ENCODE results near the gene TENM3.

TENM3 gene

DNA sequence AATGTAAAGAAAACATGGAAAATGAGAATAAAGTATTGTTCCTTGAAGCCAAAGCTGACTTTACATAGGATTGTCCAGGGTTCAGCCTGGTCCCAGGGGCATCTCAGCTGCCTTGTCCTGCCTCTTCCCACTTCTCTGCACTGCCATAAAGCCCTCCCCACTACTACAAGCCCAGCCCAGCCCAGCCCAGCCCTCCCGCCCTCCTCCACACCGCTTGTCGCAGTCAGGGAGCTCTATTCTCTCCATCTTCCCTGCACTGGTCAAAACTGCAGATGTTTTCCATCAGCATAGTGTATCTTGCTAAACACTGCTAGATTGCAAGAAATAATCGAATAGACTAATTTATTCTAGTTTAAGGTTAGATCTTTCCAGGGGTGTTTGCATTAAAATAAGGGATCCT, 100.3 kb downstream of the TENM3 start:
- Histone ChIP-seq H3K4me1 (peaks cover 8% of the 10 kb centered on the region), H3K36me3 (no peaks in the 10 kb centered on the region), H3K4me3 (ENCODE audit: low read depth, low read length) (no peak overlapping the region), H3K9me3 (no peaks in the 10 kb centered on the region), H3K27me3 (no peaks in the 10 kb centered on the region)
- TF ChIP-seq, protein P1, sequence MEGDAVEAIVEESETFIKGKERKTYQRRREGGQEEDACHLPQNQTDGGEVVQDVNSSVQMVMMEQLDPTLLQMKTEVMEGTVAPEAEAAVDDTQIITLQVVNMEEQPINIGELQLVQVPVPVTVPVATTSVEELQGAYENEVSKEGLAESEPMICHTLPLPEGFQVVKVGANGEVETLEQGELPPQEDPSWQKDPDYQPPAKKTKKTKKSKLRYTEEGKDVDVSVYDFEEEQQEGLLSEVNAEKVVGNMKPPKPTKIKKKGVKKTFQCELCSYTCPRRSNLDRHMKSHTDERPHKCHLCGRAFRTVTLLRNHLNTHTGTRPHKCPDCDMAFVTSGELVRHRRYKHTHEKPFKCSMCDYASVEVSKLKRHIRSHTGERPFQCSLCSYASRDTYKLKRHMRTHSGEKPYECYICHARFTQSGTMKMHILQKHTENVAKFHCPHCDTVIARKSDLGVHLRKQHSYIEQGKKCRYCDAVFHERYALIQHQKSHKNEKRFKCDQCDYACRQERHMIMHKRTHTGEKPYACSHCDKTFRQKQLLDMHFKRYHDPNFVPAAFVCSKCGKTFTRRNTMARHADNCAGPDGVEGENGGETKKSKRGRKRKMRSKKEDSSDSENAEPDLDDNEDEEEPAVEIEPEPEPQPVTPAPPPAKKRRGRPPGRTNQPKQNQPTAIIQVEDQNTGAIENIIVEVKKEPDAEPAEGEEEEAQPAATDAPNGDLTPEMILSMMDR (IDR thresholded peaks at IDR 0.05; ENCODE audit: low read depth, low read length): no peak
- DNase-seq: no peak

DNA sequence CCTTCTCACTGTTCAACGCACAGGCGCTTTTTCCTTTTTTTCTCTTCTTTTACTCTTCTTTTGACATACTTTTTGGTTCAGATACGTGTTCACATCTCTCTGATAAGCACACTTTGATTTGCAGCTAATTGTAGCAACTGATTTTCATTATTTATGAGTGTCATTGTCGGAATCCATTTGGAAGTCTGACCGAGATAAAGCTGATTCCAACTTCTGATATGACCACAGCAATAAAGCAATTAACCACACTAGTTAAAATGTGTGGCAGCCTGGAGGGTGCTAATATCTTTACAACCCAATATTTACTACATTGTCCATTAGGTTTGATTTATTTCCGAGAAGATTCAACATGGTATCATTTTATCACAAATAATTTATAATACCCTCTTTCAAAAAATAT, 101.8 kb downstream of the TENM3 start:
- TF ChIP-seq, protein P1 (IDR thresholded peaks at IDR 0.05; ENCODE audit: low read depth, low read length): no peak
- no peaks in the 10 kb centered on the region for H3K27me3 ChIP-seq
- no peaks in the 10 kb centered on the region for H3K36me3 ChIP-seq
- peaks cover 8% of the 10 kb centered on the region for H3K4me1 ChIP-seq
- no peaks in the 10 kb centered on the region for H3K9me3 ChIP-seq
- no peak for DNase-seq
- no peak overlapping the region for H3K4me3 ChIP-seq (ENCODE audit: low read depth, low read length)

DNA sequence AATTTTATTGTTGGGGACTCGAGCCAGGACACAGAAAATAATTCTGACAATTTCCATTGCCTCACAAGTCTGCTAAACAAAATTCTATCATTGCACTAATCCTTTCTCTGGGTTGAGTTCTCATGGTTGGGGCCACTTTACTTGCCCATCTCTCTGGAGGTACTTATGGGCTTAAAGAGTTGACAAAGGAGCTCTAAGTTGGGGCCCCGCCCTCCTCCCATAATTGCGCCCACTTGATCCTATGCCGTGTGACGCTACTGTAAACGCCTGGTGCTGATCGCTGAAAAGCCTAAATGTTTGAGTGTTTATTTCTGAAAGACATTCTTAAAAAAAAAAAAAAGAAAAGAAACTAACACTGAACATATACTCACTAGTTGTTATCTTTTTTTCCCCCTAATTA, 103.0 kb downstream of the TENM3 start:
- Histone ChIP-seq H3K9me3 (no peaks in the 10 kb centered on the region), H3K4me1 (peaks cover 8% of the 10 kb centered on the region), H3K36me3 (no peaks in the 10 kb centered on the region), H3K4me3 (ENCODE audit: low read depth, low read length) (no peak overlapping the region), H3K27me3 (no peaks in the 10 kb centered on the region)
- TF ChIP-seq, protein P1 (IDR thresholded peaks at IDR 0.05; ENCODE audit: low read depth, low read length): no peak
- no peak for DNase-seq

DNA sequence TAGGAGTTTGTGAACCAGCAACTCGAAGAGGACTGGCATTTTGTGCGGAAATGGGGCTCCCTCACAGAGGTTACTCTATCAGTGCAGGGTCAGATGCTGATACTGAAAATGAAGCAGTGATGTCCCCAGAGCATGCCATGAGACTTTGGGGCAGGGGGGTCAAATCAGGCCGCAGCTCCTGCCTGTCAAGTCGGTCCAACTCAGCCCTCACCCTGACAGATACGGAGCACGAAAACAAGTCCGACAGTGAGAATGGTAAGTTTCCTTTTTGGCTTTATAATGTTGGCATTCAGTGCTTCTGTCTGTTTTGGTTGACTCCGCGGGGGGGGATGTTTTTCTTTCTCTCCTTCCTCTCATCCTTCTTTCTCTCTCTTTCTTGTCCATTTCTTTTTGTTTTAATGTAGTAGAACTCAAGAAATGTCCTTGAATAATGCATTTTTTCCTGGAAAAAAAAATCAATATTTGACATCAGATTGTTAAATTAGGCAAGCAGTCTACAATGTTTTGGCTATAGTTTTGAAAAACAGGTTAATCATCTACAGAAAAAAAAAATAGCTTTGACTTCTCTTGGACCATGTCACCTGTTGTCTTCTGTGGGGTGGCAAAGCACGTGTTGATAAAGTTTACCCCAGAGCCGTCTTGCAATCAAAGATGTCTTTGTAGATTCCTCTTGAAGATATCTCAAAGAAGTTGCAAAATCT, 103.6 kb downstream of the TENM3 start:
- TF ChIP-seq, protein P1 (IDR thresholded peaks at IDR 0.05; ENCODE audit: low read depth, low read length): no peak
- H3K36me3 ChIP-seq: no peaks in the 10 kb centered on the region
- H3K4me3 ChIP-seq (ENCODE audit: low read depth, low read length): no peak overlapping the region
- no peaks in the 10 kb centered on the region for H3K27me3 ChIP-seq
- no peak for DNase-seq
- H3K4me1 ChIP-seq: peaks cover 8% of the 10 kb centered on the region
- H3K9me3 ChIP-seq: no peaks in the 10 kb centered on the region

DNA sequence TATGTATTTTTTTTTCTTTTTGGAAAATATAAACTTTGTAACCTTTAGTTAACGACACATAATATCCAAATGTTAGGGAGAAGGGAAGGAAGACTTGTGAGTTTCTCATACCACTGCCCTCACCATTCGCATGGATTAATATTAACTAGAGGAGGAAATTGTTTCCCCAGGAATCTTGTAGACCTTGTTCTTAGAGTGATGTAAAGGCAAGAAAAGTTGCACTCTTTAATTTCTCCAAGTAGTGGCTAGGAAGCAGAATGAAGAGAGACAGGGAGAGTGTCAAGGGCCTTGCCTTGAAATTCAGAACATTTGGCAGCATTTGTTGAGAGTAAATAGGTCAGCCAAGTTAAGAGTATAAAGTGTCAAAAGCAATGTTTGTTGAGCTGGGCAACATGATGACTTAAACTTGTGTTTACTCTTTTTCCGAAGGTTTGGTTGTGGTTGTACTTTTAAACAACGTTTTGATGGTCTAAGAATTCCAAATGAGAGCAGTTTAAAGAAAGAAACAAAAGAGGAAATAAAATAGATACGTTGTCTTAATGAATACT, 105.7 kb downstream of the TENM3 start:
- no peak for DNase-seq
- Histone ChIP-seq H3K9me3 (no peaks in the 10 kb centered on the region), H3K4me3 (ENCODE audit: low read depth, low read length) (no peak overlapping the region), H3K36me3 (no peaks in the 10 kb centered on the region; the same call in 1 of the 2 replicates), H3K27me3 (no peaks in the 10 kb centered on the region), H3K4me1 (peaks cover 8% of the 10 kb centered on the region)
- TF ChIP-seq, protein P1 (IDR thresholded peaks at IDR 0.05; ENCODE audit: low read depth, low read length): no peak

DNA sequence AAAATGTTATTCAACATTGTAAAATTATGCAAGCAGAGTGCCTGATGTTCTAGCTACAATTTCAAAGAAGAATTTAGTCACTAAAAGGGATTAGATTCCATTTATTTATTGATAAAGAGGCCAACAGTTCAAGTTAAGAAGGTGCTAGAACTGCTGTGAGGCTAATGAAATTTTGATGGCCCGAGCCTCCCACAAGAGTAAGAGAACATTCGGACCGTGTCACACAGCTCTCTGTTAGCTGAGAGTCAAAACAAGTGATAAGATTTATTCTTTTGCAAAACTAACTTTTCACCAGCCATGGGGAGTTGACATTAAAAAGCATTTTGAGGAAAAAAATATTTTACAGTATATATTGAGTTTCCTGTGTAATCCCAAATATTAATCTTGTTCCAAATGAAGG, 106.8 kb downstream of the TENM3 start:
- H3K4me1 ChIP-seq: peaks cover 2% of the 10 kb centered on the region; the same call in 1 of the 2 replicates
- TF ChIP-seq, protein P1 (IDR thresholded peaks at IDR 0.05; ENCODE audit: low read depth, low read length): no peak
- no peaks in the 10 kb centered on the region; the same call in 1 of the 2 replicates for H3K36me3 ChIP-seq
- H3K27me3 ChIP-seq: no peaks in the 10 kb centered on the region
- no peak overlapping the region for H3K4me3 ChIP-seq (ENCODE audit: low read depth, low read length)
- no peaks in the 10 kb centered on the region for H3K9me3 ChIP-seq
- DNase-seq: no peak

Data from BE2C (cell line).